Panc1 (cell line): ENCODE data around the gene PGRMC2. TPM values are rescaled to one million over a fixed set of nuclear protein-coding genes. Genes with fewer than 3 reads are reported as not detected.

Experiments used
- ATAC-seq: fragments of 200-7000 bp; cut with Tn5 transposase; 2 replicates; pipeline ENCODE4 v1.9.1; 2020; ENCODE audit warnings: mild to moderate bottlenecking, moderate library complexity
- BruUV-seq: library from RNA; stranded (reverse); fragments of 400-500 nt; replicated peaks from 2 replicates; lab custom pipeline; 2021; lab: Mats Ljungman, UMichigan
- CTCF ChIA-PET: fragments of 300-600 bp; sonication (Branson Sonifier 250); formaldehyde crosslinking; loops from one replicate; lab custom pipeline; 2022; ENCODE audit warnings: antibody characterized with exemption; lab: Charles Lee
- POLR2A ChIA-PET: fragments of 300-600 bp; sonication (Branson Sonifier 250); formaldehyde crosslinking; loops from one replicate; lab custom pipeline; 2022; ENCODE audit warnings: antibody characterized with exemption; lab: Charles Lee
- DNase-seq: peaks from one replicate; pipeline ENCODE4 v3.0.0-alpha.2; 2010; ENCODE audit warnings: low read depth, low spot score
- H3K27ac ChIP-seq: 2 replicates; pipeline ENCODE4 v1.5.1; 2011; ENCODE audit warnings: mild to moderate bottlenecking, low read length, inconsistent platforms
- H3K27me3 ChIP-seq: fragments of 200-500 bp; sonication (Bioruptor generic); 2 replicates; pipeline ENCODE4 v1.6.0; 2014; ENCODE audit warnings: low read length, inconsistent platforms; ENCODE audit not compliant: control insufficient read depth, insufficient read depth
- H3K36me3 ChIP-seq: fragments of 200-500 bp; sonication (Bioruptor generic); 2 replicates; pipeline ENCODE4 v1.5.1; 2014; ENCODE audit warnings: inconsistent platforms, mild to moderate bottlenecking, low read length, moderate library complexity; ENCODE audit not compliant: control insufficient read depth, insufficient read depth
- H3K4me1 ChIP-seq: 2 replicates; pipeline ENCODE4 v1.5.1; 2011; ENCODE audit warnings: inconsistent platforms, mild to moderate bottlenecking, low read length, moderate library complexity; ENCODE audit not compliant: control insufficient read depth, insufficient read depth
- H3K4me3 ChIP-seq, 2 experiments: 2 replicates each; pipeline ENCODE4 v1.5.1; 2011 to 2012; ENCODE audit warnings: low read depth in 2 of 2, low read length in 2 of 2, mild to moderate bottlenecking in 2 of 2, inconsistent platforms in 1 of 2, moderate library complexity in 1 of 2
- H3K9me3 ChIP-seq: fragments of 200-500 bp; sonication (Bioruptor generic); 2 replicates; pipeline ENCODE4 v1.5.1; 2014; ENCODE audit warnings: low read depth, mild to moderate bottlenecking, inconsistent platforms, low read length, moderate library complexity; ENCODE audit not compliant: control insufficient read depth, insufficient read depth
- POLR2AphosphoS5 ChIP-seq: IDR thresholded peaks from 2 replicates; pipeline ENCODE4 v1.6.1; 2012; ENCODE audit warnings: mild to moderate bottlenecking, low read depth, low read length, moderate library complexity
- SIN3A ChIP-seq: IDR thresholded peaks from 2 replicates; pipeline ENCODE4 v1.6.1; 2012; ENCODE audit warnings: low read depth, mild to moderate bottlenecking, low read length, moderate library complexity, borderline replicate concordance; ENCODE audit not compliant: insufficient read depth
- TCF7L2 ChIP-seq: IDR thresholded peaks from 2 replicates; pipeline ENCODE4 v1.6.1; 2011; ENCODE audit warnings: mild to moderate bottlenecking, low read depth, low read length, inconsistent platforms
- in situ Hi-C: cut with HindIII; loops from 2 replicates; pipeline ENCODE4 v1.10.0; 2016; ENCODE audit warnings: low sequenced_read_pairs, low pct_unique_long_range_greater_than_20kb
- intact Hi-C: fragments of 100-400 bp; cut with micrococcal nuclease; formaldehyde crosslinking; loops from one replicate; pipeline ENCODE4 v1.10.0; 2022; ENCODE audit not compliant: unreplicated experiment
- total RNA-seq: library from RNA; stranded (reverse); gene quantifications from one replicate; pipeline ENCODE4 v1.2.1, GENCODE V29; 2021; ENCODE audit not compliant: unreplicated experiment
- TF ChIP-seq, protein P1 (sequence below): fragments of 450-650 bp; IDR thresholded peaks from 2 replicates; pipeline ENCODE4 v1.5.1; 2017; ENCODE audit warnings: mild to moderate bottlenecking
- TF ChIP-seq, protein P2 (sequence below), 2 experiments: IDR thresholded peaks; 2 replicates each; pipeline ENCODE4 v1.6.1; 2011 to 2012; ENCODE audit warnings: low read depth in 2 of 2, control low read depth in 1 of 2, low read length in 1 of 2, mild to moderate bottlenecking in 1 of 2, moderate library complexity in 1 of 2; ENCODE audit not compliant: insufficient read depth in 1 of 2

PGRMC2 gene
- total RNA-seq, 1 experiment from 2014 or later: 47.6 TPM

DNA sequence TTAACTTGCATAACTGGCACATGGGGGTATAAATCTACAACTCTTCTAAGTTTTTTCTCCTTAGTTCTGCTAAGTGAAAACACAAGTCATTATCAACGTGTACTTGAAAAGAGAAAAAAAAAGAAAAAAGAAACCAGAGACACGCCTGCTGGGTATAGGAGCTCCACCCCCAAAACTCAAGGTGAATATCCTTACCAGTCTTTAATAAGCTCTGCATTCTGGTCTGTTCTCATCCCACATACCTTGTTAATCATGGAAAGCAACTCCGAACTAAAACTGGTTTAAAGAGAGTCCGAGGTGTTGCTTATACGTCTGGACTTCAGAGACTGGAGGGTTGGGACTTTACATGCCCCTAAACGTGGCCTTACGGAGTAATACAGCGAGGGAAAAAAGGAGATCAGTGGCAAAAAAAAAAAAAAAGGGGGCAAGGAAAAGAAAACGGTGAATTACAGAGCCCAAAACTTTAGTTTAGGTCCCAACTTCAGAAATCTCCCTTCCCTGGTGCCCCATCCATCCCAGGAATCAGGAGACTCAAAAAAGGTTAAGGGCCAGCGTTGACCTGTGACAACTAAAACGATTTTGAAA, 1.0 kb downstream of the PGRMC2 start:
- H3K27ac ChIP-seq: peak overlapping the region; percentile 89
- H3K4me1 ChIP-seq: no peaks in the 10 kb centered on the region; the same call in 1 of the 2 replicates
- H3K9me3 ChIP-seq: no peaks in the 10 kb centered on the region
- no peaks in the 10 kb centered on the region; the same call in none of the 2 replicates for H3K36me3 ChIP-seq
- TF ChIP-seq POLR2AphosphoS5: no peak
- TF ChIP-seq SIN3A: no peak
- TF ChIP-seq, protein P1, sequence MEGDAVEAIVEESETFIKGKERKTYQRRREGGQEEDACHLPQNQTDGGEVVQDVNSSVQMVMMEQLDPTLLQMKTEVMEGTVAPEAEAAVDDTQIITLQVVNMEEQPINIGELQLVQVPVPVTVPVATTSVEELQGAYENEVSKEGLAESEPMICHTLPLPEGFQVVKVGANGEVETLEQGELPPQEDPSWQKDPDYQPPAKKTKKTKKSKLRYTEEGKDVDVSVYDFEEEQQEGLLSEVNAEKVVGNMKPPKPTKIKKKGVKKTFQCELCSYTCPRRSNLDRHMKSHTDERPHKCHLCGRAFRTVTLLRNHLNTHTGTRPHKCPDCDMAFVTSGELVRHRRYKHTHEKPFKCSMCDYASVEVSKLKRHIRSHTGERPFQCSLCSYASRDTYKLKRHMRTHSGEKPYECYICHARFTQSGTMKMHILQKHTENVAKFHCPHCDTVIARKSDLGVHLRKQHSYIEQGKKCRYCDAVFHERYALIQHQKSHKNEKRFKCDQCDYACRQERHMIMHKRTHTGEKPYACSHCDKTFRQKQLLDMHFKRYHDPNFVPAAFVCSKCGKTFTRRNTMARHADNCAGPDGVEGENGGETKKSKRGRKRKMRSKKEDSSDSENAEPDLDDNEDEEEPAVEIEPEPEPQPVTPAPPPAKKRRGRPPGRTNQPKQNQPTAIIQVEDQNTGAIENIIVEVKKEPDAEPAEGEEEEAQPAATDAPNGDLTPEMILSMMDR: no peak
- TF ChIP-seq TCF7L2: no peak
- TF ChIP-seq, protein P2, sequence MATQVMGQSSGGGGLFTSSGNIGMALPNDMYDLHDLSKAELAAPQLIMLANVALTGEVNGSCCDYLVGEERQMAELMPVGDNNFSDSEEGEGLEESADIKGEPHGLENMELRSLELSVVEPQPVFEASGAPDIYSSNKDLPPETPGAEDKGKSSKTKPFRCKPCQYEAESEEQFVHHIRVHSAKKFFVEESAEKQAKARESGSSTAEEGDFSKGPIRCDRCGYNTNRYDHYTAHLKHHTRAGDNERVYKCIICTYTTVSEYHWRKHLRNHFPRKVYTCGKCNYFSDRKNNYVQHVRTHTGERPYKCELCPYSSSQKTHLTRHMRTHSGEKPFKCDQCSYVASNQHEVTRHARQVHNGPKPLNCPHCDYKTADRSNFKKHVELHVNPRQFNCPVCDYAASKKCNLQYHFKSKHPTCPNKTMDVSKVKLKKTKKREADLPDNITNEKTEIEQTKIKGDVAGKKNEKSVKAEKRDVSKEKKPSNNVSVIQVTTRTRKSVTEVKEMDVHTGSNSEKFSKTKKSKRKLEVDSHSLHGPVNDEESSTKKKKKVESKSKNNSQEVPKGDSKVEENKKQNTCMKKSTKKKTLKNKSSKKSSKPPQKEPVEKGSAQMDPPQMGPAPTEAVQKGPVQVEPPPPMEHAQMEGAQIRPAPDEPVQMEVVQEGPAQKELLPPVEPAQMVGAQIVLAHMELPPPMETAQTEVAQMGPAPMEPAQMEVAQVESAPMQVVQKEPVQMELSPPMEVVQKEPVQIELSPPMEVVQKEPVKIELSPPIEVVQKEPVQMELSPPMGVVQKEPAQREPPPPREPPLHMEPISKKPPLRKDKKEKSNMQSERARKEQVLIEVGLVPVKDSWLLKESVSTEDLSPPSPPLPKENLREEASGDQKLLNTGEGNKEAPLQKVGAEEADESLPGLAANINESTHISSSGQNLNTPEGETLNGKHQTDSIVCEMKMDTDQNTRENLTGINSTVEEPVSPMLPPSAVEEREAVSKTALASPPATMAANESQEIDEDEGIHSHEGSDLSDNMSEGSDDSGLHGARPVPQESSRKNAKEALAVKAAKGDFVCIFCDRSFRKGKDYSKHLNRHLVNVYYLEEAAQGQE (IDR thresholded peaks at IDR 0.05; ENCODE audit: insufficient read depth in 1 of 2, low read depth in 2 of 2, low read length in 1 of 2): no peak
- CTCF ChIA-PET: no interaction called here
- in situ Hi-C loops: no loop called here
- DNase-seq (no peak), ATAC-seq (no peak)
- BruUV-seq: TSS peak; percentile 76
- H3K27me3 ChIP-seq: no peaks in the 10 kb centered on the region
- POLR2A ChIA-PET: interaction anchor here (0.7 kb wide), 1 partner anchor 8 kb away, joined by 4 read pairs; no protein-coding TSS in a partner anchor
- intact Hi-C loops: no loop called here
- H3K4me3 ChIP-seq: peak overlapping the region; percentile 78 to 86

DNA sequence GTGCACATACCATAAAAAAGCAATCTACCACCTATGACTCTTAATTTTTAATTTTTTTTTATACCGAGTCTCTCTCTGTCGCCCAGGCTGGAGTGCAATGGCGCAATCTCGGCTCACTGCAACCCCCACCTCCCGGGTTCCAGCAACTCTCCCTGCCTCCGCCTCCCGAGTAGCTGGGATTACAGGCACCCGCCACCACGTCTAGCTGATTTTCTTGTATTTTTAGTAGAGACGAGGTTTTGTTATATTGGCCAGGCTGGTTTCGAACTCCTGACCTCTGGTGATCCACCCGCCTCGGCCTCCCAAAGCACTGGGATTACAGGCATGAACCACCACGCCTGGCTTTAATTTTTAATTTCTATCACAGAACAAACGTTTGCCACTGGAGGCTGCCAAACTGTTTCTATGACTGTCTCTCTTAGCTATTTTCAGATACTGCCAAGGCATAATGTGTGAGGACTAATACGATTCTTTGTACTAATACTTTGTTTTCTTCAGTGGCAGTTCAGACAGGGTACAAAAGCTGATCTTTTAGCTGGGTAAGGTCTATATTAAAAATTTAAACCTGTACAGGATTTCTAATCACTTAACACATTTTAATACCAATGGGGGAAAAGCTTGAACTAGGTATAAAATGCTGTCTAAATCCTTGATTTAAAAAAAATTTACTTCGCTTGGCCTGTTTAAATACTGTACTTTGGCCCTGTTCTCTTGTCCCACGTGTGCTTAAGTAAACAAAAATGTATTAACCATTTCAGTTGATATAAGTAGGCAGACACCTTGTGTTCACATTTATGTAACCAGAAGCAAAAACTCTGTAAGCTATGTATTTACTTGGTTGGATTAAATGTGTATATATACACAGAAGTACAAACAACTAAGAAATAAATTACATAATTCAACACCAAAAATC, 2.3 kb downstream of the PGRMC2 start:
- no peaks in the 10 kb centered on the region; the same call in none of the 2 replicates for H3K36me3 ChIP-seq
- DNase-seq: no peak
- no TSS peak for BruUV-seq
- no peaks in the 10 kb centered on the region for H3K9me3 ChIP-seq
- TF ChIP-seq, protein P2 (IDR thresholded peaks at IDR 0.05; ENCODE audit: insufficient read depth in 1 of 2, low read depth in 2 of 2, low read length in 1 of 2): no peak
- TF ChIP-seq TCF7L2 (no peak), SIN3A (no peak), POLR2AphosphoS5 (no peak)
- TF ChIP-seq, protein P1: no peak
- ChIA-PET CTCF (interaction anchor here (0.7 kb wide), 1 partner anchor 552 kb away, joined by 3 read pairs; no protein-coding TSS in a partner anchor), POLR2A (interaction anchor here (0.5 kb wide), 1 partner anchor 283 kb away, joined by 3 read pairs; no protein-coding TSS in a partner anchor)
- intact Hi-C loops: no loop called here
- no peaks in the 10 kb centered on the region; the same call in 1 of the 2 replicates for H3K4me1 ChIP-seq
- no peaks in the 10 kb centered on the region for H3K27me3 ChIP-seq
- in situ Hi-C loops: no loop called here
- peak overlapping the region; percentile 89 for H3K27ac ChIP-seq
- ATAC-seq: no peak
- peak overlapping the region; percentile 78 to 86 for H3K4me3 ChIP-seq
